ENCODE results near the gene PTGER4.
"Not testable (repeated sequence)": the region's sequence is repeated elsewhere in the genome, so short reads cannot be mapped to it uniquely, and the experiment has no call there.

DNA sequence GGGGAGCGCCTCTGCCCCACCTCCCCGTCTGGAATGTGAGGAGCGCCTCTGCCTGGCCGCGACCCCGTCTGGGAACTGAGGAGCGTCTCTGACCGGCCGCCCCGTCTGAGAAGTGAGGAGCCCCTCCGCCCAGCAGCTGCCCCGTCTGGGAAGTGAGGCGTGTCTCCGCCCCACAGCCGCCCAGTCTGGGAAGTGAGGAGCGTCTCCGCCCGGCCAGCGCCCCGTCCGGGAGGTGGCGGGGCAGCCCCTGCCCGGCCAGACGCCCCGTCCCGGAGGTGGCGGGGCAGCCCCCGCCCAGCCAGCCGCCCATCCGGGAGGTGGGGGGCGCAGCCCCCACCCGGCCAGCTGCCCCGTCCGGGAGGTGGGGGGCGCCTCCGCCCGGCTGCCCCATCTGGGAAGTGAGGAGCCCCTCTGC is 42.8 kb downstream of the PTGER4 start:
- TF ChIP-seq, protein P1, sequence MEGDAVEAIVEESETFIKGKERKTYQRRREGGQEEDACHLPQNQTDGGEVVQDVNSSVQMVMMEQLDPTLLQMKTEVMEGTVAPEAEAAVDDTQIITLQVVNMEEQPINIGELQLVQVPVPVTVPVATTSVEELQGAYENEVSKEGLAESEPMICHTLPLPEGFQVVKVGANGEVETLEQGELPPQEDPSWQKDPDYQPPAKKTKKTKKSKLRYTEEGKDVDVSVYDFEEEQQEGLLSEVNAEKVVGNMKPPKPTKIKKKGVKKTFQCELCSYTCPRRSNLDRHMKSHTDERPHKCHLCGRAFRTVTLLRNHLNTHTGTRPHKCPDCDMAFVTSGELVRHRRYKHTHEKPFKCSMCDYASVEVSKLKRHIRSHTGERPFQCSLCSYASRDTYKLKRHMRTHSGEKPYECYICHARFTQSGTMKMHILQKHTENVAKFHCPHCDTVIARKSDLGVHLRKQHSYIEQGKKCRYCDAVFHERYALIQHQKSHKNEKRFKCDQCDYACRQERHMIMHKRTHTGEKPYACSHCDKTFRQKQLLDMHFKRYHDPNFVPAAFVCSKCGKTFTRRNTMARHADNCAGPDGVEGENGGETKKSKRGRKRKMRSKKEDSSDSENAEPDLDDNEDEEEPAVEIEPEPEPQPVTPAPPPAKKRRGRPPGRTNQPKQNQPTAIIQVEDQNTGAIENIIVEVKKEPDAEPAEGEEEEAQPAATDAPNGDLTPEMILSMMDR (IDR thresholded peaks at IDR 0.05): not testable (repeated sequence)
- TF ChIP-seq EP300, POLR2AphosphoS5 (IDR thresholded peaks at IDR 0.05): not testable (repeated sequence)
